Effector CD4-positive, alpha-beta T cell (primary cell): ENCODE measurements around the gene SH3BP1.
A peak's percentile ranks its signal among the peaks of the same experiment; 100 is the strongest.
"Not testable (repeated sequence)": the region's sequence is repeated elsewhere in the genome, so short reads cannot be mapped to it uniquely, and the experiment has no call there.

ENCODE experiments used
- DNase-seq: peaks from one replicate; pipeline ENCODE4 v3.0.0-alpha.2; 2020

SH3BP1 gene

DNA sequence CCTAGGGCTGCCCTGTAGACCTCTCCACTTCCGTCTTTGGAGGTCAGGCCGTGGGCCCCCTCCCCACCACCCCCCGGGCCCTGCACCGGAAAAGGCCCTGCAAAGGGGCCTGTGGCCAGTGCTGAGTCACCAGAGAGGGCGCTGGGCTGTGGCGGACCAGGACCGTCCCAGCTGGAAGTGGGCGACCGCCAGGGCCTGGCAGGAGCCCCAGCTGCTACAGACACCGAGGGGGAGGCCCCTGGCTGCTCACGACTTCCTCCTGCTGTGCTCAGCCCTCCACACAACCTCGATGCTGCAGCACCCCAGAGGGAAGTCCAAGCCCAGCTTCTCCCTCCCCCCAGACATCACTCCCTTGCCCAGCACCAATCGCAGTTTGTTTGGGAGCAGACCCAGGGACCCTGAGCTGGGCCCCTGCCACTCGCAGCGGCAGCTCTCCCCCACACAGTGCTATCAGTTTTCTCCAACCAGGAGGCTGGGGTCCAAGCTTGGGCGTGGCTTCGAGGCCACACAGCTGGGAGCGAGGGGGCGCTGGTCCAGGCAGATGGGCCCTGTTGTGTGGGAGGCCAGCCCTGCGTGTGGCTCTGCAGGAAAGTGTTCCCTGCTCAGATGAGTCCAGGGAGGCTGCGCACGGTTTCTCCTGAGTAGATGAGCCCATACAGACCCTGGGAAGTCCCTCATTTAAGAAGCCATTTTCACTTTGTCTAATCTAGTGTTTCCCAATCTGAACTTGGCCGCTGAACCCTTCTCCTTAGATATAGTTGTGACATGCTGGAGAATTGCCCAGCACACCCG lies 5.6 kb upstream of the SH3BP1 start:
- peak; percentile 26 for DNase-seq

DNA sequence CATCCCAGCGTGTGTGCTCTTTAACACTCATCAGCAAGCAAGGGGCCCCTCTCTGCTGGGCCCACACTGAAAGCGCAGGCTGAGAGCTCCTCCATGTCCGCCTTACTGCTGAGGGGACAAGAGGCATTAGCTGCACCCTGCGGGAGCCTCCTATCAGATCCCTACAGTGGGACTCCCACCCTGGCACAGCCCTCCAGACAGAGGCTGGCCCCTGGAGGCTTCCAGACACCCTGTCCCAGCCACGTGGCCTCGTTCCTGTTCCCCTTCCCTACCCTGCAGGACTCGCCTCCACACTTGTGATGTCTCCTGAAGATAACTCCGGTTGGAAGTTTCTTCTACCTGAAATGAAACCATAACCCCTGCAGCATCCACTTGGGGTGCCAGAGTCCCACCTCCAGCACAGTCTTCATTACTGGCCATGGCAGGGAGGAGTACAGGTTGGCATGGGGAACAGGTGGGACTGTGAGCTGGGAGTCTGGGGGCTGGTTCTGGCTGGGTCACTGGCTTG lies 5.0 kb upstream of the SH3BP1 start:
- DNase-seq = no peak

- no peak for DNase-seq
These were observed 4.3 kb upstream of the SH3BP1 start for GRCh38 chr22:37635157-37635556.

- DNase-seq = no peak
These were observed 3.1 kb upstream of the SH3BP1 start for GRCh38 chr22:37636186-37636948.

DNA sequence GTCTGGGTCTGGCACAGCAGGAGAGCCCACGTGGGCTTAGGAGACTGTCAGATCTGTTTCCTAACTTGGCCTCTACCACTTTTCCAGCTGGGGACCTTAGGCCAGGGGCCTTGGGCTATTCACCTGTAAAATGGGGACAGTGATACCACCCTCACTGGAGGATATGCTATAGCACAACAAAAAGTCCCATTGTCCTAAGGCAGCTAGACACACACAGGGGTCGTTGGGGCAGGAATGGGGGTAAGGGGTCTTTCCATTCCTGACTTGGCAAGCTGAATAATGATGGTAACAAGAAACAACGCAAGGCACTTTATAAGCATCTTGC lies 2.6 kb upstream of the SH3BP1 start:
- DNase-seq = no peak

DNA sequence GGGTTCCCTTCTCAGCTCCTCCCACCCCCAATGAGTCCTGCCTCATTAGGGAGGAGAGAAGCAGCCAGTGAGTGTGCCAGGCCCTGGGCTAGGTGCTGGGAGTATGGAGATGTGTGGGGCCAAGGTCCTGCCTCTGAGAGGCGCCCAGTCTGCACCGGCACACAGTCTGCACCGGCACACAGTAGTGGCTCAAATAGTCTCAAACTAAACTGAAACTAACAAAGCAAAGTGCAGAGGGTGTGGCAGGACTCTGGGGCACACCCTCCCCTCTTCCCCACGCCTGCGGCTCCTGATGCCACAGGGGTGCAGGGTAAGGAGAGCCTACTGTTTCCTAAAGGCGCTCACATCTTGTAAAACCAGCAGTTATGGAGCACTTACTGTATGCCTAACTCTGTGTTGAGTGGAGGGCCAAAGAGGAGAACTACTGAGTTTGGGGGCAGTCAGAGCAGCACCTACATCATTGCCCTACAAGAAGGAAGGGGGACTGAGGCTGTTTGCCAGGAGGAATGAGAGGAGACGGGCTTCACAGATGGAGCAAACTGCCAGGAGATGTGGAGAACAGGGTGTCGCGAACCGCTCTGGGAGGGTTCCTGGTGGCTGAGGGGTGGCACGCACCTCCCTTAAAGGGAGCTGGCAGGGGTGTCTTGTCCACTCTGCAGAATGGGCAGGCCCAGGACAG lies 939 bp upstream of the SH3BP1 start:
- no peak for DNase-seq

DNA sequence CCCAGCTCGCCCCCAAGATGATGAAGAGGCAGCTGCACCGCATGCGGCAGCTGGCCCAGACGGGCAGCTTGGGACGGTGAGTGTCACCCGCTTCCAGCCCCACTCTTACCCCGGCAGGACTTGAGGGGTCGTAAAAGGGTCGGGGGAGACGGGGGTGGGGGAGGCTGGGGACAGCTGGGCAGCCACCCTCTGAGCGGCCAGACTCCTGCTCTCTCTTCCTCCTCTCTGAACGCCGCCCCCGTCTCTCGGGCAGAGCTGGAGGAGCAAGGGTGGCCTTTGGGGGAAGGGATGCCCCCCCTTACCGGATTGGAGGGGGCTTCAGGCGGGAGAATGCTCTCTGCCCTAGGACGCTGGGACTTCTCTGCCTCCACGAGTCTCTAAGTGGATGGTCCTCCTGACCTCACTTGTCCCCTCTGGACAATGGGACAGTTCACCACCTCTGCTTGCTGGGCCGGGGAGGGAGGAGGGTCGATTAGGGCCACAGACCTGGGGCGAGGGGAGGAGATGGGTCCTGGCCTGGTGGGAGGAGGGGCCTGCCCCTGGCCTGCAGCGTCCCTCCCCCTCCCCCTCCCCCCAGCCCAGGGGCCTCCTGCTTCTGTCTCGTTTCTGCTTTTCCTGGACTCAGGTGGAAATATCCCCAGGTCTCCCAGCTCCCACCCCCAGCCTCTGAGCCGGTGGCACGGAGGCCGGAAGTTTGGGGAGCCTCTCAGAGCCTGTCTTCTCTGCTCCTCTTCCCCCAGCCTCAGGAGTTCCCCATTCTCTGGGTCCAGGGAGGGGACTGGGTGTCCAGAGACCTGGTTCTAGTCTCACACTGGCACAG lies 512 bp downstream of the SH3BP1 start:
- no peak for DNase-seq

DNA sequence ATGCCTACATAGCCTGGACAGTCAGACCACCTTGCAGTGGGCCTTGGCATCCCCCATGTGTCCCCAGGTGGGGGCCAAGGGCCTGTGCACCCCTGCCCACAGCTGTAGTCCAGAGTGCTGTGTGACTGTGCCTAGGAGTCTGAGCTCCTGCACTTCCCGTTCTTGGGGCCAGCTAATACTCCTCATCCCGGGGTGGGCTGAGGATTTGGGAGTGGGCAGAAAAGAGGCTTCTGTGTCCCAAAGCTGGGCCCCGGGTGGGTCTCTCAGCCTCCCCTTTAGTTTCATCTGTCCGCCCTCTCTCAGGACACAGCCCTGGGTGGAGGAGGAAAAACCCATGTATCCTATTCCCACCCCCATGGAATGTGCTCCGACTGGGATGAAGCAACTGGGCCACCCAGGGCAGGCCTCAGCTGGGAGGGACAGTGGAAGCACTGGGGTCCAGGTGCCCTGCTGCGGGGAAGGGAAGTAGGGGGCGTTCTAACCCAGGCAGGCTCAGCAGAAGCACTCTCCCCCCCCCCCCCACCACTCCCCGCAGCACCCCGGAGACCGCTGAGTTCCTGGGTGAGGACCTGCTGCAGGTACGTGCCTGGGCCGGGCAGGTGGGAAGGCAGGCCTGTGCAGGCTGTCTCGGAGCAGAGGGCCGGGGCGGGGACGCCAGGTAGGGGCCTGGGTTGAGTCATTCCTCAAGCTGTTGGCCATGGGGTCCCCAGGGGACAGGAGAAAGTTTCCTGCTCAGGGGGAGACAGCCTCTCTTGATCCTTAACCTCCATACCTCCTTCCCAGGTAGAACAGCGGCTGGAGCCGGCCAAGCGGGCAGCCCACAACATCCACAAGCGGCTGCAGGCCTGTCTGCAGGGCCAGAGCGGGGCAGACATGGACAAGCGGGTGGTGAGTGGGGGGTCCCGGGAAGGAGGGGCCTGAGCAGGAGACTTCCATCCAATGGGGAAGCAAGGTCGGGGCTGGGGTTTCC lies 1.4 kb downstream of the SH3BP1 start:
- no peak for DNase-seq

DNA sequence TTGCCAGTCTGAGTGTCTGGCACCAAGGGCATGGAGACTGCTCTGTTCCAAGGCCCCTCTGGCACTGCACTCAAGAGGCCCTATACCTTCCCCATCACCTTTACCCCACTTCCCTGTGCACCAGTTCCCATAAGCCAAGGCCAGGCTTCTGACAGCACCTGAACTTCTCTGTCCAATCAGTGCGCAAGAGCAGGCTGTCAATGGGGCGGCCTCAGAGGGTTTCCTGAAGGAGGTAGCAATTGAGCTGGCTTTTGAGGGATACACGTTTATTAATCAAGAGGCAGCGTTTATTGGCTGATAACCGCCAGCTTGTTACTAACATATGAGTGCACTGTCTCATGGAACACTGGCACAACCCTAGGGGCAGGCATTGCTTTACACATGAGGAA lies 2.1 kb downstream of the SH3BP1 start:
- no peak for DNase-seq

DNA sequence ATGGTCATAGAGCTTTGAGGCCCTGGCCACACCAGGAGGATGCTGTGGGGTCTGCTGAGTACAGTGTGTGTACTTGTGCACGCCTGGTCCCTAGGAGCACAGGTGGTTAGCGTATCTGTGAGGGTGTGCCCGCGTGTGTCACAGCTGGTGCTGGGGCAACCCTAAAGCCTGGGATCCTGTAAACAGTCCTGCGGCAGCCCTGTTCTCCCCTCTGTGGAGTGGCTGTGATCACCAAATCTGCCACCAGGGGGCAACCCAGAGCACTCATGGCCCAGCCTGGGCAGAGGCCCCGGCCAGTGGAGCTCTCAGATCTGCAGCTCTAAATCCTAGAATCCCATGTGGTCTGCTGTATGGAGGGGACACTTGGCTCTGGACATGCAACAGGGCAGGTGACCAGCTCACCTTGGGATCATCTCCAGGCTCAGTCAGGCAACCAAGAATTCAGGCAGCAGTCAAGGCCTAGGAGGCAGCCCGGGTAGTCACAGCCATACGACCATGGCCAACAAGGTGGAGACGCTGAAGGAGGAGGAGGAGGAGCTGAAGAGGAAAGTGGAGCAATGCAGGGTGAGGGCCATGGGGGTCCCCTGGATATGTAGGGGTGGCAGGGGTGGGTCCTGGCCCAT lies 3.9 kb downstream of the SH3BP1 start:
- peak; percentile 82 for DNase-seq

- no peak for DNase-seq
These were observed 7.8 kb downstream of the SH3BP1 start for GRCh38 chr22:37647317-37647716.

GRCh38 chr22:37647928-37648327 lies 8.5 kb downstream of the SH3BP1 start:
- no peak for DNase-seq

- no peak for DNase-seq
These were observed 11.1 kb downstream of the SH3BP1 start for GRCh38 chr22:37650463-37651136.

DNA sequence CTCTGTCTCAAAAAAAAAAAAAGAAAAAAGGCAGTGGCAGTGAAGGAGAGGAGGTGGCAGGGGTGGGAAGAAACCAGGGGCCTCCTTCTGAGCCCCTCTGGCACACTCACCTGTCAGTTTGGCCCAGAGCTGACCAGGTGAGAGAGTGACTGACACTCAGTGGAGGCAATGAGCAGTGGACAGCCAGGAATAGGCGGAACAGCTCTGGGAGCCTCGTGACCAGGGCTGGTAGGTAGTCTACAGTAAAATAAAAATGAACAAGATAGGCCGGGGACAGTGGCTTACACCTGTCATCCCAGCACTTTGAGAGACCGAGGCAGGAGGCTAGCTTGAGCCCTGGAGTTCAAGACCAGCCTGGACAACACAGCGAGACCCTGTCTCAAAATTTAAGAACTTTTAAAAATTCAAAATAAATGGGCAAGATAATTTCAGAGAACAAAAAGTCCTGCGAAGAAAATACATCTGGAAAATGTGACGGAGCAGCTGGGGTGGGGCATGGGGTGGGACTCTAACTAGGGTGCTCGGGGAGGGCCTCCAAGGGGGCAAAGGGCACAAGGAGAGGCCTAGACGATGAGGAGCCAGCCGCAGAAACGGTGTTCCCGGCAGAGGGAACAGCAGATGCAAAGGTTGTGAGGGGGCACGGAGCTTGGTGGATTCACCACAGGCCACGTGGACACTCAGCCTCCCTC lies 15.2 kb downstream of the SH3BP1 start:
- no peak for DNase-seq

DNA sequence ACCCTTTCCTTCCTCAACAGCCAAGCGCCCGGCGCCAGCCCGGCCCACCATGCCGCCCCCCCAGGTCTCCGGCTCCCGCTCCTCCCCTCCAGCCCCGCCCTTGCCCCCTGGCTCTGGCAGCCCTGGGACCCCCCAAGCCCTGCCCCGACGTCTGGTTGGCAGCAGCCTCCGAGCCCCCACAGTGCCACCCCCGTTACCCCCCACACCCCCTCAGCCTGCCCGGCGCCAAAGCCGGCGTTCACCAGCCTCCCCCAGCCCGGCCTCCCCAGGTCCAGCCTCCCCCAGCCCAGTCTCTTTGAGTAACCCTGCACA lies 15.7 kb downstream of the SH3BP1 start:
- no peak for DNase-seq

GRCh38 chr22:37656583-37656982 lies 17.1 kb downstream of the SH3BP1 start:
- not testable (repeated sequence) for DNase-seq

- no peak for DNase-seq
These were observed 18.2 kb downstream of the SH3BP1 start for GRCh38 chr22:37657590-37658132.

DNA sequence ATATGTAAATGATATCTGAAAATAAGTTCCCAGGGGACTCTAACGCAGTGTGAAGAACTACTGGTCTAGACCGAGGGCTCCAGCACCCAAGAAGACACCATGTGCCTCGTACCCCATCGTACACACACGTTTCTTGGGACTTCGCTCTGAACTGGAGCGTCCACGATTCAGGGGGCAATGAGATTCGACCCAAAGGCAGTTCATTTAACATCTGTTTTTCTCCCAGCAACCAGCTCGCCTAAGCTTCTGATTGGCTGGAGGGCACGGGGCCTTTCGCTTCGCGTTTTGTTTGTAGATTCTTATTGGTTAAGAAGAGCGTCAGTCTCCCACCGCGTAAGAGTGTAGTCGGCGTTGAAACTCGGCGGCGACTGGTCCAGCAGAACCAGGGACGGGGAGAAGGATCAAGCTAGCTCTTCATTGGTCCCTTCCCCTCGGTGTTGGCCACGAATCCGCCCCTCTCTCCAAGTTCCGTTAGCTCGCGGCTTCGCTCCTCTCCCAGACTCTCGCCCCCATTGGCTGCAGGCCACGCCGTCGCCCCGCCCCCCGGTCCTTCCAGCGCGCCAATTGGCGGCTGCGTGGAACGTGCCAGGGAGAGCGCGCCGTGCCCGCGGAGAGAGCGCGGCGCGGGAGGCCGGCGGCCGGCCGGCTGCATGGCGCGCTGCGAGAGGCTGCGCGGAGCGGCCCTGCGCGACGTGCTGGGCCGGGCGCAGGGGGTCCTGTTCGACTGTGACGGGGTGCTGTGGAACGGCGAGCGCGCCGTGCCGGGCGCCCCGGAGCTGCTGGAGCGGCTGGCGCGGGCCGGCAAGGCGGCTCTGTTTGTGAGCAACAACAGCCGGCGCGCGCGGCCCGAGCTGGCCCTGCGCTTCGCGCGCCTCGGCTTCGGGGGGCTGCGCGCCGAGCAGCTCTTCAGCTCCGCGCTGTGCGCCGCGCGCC lies 18.9 kb downstream of the SH3BP1 start, which contains the start of gene PDXP:
TSS of gene PDXP (plus strand) at position 591 of the 933 bp plus-strand sequence. CDS start at position 651, 60 bp downstream.
- peak; percentile 95 for DNase-seq
